RWPE1 (cell line): ENCODE data around the gene CPHXL2.

ENCODE experiments used
- CTCF ChIA-PET: fragments of 350-600 bp; sonication (Branson Sonifier 250); formaldehyde crosslinking; extraction: SDS; loops from one replicate; lab custom pipeline; 2021; lab: Yijun Ruan, JAX
- POLR2A ChIA-PET: fragments of 400-600 bp; formaldehyde crosslinking; extraction: SDS; loops from one replicate; lab custom pipeline; 2020; ENCODE audit warnings: antibody characterized with exemption; ENCODE audit not compliant: low non-redundant PET; lab: Yijun Ruan, JAX
- DNase-seq: peaks from one replicate; pipeline ENCODE4 v3.0.0; 2012; ENCODE audit warnings: low spot score
- H3K27ac ChIP-seq: fragments of 450-650 bp; 2 replicates; pipeline ENCODE4 v1.5.1; 2017
- TF ChIP-seq, protein P1 (sequence below): fragments of 450-650 bp; conservative IDR thresholded peaks from 2 replicates; pipeline ENCODE4 v1.5.1; 2017; ENCODE audit warnings: low read depth, mild to moderate bottlenecking

The CPHXL2 gene

DNA sequence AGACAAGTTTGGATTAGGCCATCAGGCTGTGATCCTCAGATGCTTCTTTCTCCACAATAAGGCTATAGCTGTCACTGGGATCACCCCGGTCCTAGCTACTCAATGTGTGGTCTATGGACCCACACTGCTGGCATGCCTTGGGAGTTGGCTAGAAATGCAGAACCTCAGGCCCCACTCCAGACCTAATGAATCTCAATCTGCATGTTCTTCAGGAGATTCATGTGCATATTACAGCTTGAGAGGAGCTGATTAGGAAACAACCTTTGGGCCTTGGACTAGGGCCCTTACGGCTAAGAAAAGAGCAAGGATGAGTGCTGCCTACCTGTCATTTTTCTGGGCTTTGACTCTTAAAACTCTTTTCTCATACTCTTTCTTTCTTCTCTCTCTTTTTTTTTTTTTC, 61.2 kb downstream of the CPHXL2 start:
- ChIA-PET POLR2A (no interaction called here), CTCF (interaction anchor here (0.6 kb wide), 1 partner anchor 22 kb away, joined by 3 read pairs; no protein-coding TSS in a partner anchor)
- DNase-seq, result no peak
- TF ChIP-seq, protein P1, sequence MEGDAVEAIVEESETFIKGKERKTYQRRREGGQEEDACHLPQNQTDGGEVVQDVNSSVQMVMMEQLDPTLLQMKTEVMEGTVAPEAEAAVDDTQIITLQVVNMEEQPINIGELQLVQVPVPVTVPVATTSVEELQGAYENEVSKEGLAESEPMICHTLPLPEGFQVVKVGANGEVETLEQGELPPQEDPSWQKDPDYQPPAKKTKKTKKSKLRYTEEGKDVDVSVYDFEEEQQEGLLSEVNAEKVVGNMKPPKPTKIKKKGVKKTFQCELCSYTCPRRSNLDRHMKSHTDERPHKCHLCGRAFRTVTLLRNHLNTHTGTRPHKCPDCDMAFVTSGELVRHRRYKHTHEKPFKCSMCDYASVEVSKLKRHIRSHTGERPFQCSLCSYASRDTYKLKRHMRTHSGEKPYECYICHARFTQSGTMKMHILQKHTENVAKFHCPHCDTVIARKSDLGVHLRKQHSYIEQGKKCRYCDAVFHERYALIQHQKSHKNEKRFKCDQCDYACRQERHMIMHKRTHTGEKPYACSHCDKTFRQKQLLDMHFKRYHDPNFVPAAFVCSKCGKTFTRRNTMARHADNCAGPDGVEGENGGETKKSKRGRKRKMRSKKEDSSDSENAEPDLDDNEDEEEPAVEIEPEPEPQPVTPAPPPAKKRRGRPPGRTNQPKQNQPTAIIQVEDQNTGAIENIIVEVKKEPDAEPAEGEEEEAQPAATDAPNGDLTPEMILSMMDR, result no peak
- H3K27ac ChIP-seq, result no peak overlapping the region

DNA sequence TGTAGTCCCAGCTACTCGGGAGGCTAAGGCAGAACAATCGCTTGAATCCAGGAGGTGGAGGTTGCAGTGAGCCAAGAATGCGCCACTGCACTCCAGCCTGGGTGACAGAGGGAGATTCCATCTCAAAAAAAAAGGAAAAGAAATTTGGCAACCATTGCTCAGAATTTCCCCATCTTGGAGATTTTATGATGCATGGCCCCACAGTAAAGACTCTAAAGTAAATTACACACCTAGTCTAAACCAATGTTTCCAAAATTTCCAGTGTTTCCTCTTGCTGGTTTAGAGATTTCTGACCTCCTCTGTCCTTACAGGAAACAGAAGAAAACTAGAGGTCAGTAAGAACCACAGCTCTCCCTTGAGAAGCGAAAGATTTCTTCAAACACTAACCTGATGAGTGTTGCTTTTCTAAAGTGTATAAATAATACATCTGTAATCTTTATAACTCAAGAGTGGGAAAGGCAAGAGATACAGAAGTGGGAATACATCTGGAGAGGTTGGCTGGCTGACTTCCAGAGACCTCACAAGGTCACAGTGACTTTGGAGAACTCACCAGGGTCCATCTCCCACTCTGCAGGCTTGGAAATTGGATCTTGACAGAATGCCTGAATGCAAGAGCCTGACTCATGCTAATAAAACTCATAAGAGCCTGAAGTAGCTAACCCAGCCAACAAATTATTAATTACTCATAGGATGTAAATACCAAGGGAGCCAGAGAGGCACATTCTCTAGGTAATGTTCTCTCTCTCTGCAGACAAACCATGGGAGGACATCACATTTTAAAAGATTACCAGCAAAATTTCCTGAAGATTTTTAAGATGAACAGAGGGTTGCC, 62.5 kb downstream of the CPHXL2 start:
- POLR2A ChIA-PET, result no interaction called here
- peak overlapping the region; percentile 51; the same call in 1 of the 2 replicates for H3K27ac ChIP-seq
- CTCF ChIA-PET, result interaction anchor here (1.0 kb wide), 1 partner anchor 82 kb away, joined by 3 read pairs; no protein-coding TSS in a partner anchor
- TF ChIP-seq, protein P1, result no peak
- peak; percentile 43 for DNase-seq
